GM18502 (cell line): Measurements from ENCODE around the gene TMOD1.
A peak's percentile ranks its signal among the peaks of the same experiment; 100 is the strongest.

Source experiments
- ATAC-seq: cut with Tn5 transposase; IDR thresholded peaks from one replicate; pipeline ENCODE4 v1.9.1; 2021; ENCODE audit warnings: mild to moderate bottlenecking; ENCODE audit not compliant: unreplicated experiment, poor library complexity

The TMOD1 gene

GRCh38 chr9:97625620-97626019 lies 124.2 kb downstream of the TMOD1 start:
- ATAC-seq, result no peak

GRCh38 chr9:97627624-97628023 lies 126.2 kb downstream of the TMOD1 start:
- no peak for ATAC-seq

- no peak for ATAC-seq
Observed at GRCh38 chr9:97628668-97629067, 127.2 kb downstream of the TMOD1 start.

GRCh38 chr9:97629156-97629555 lies 127.7 kb downstream of the TMOD1 start:
- no peak for ATAC-seq

- no peak for ATAC-seq
Observed at GRCh38 chr9:97630591-97630990, 129.1 kb downstream of the TMOD1 start.

GRCh38 chr9:97632248-97632984 lies 130.9 kb downstream of the TMOD1 start:
- peak; percentile 13 for ATAC-seq

GRCh38 chr9:97632985-97633858 lies 131.8 kb downstream of the TMOD1 start, which contains the start of the genes NCBP1 and TSTD2:
TSS of gene NCBP1 (plus strand) at chr9:97633821. CDS start at chr9:97633882, 61 bp downstream.
TSS of gene TSTD2 (minus strand) at chr9:97633368. CDS start at chr9:97627562, 5,806 bp downstream.
- ATAC-seq, result peak; percentile 87

- ATAC-seq, result peak; percentile 2
Observed at GRCh38 chr9:97633859-97634490, 132.5 kb downstream of the TMOD1 start.

- no peak for ATAC-seq
Observed at GRCh38 chr9:97635026-97635425, 133.6 kb downstream of the TMOD1 start.

- ATAC-seq, result no peak
Observed at GRCh38 chr9:97636903-97637302, 135.4 kb downstream of the TMOD1 start.

- ATAC-seq, result no peak
Observed at GRCh38 chr9:97638666-97639065, 137.2 kb downstream of the TMOD1 start.

GRCh38 chr9:97640325-97640724 lies 138.9 kb downstream of the TMOD1 start:
- no peak for ATAC-seq

GRCh38 chr9:97645720-97646119 lies 144.3 kb downstream of the TMOD1 start:
- no peak for ATAC-seq

- ATAC-seq, result no peak
Observed at GRCh38 chr9:97647996-97648395, 146.5 kb downstream of the TMOD1 start.
